Endothelial cell of umbilical vein (primary cell): ENCODE results near the gene TRAPPC3.

Source experiments
- CTCF ChIP-seq, 2 donors: IDR thresholded peaks; 1 replicate in 1 of 2; 2 replicates in 1 of 2; pipeline ENCODE4 v1.5.1; 2011; ENCODE audit warnings: low read length in 2 of 2, mild to moderate bottlenecking in 2 of 2, moderate library complexity in 2 of 2, control low read depth in 1 of 2, inconsistent platforms in 1 of 2, low read depth in 1 of 2; ENCODE audit not compliant: insufficient read depth in 1 of 2; ENCODE audit errors: extremely low read depth in 1 of 2
- EZH2 ChIP-seq: IDR thresholded peaks from 2 replicates; pipeline ENCODE4 v1.6.1; 2012; ENCODE audit warnings: borderline replicate concordance, low read depth, mild to moderate bottlenecking, moderate library complexity, low read length, inconsistent platforms; ENCODE audit not compliant: severe bottlenecking
- FOS ChIP-seq: IDR thresholded peaks from 2 replicates; pipeline ENCODE4 v1.6.1; 2011; ENCODE audit warnings: mild to moderate bottlenecking, low read length, moderate library complexity, borderline replicate concordance; ENCODE audit not compliant: insufficient read depth
- JUN ChIP-seq: IDR thresholded peaks from 2 replicates; pipeline ENCODE4 v1.6.1; 2011; ENCODE audit warnings: borderline replicate concordance, low read depth; ENCODE audit not compliant: insufficient read length, insufficient read depth
- MAX ChIP-seq: IDR thresholded peaks from 2 replicates; pipeline ENCODE4 v1.6.1; 2011; ENCODE audit not compliant: insufficient read depth, insufficient read length
- MYC ChIP-seq: IDR thresholded peaks from one replicate; pipeline ENCODE4 v1.6.1; 2011; ENCODE audit warnings: mild to moderate bottlenecking, low read depth, low read length
- POLR2A ChIP-seq: IDR thresholded peaks from 2 replicates; pipeline ENCODE4 v1.6.1; 2012; ENCODE audit warnings: low read depth, mild to moderate bottlenecking, control low read depth, low read length
- POLR2AphosphoS5 ChIP-seq: IDR thresholded peaks from 2 replicates; pipeline ENCODE4 v1.6.1; 2012; ENCODE audit warnings: low read depth, mild to moderate bottlenecking, control low read depth, low read length, moderate library complexity; ENCODE audit not compliant: insufficient read depth

- TF ChIP-seq POLR2AphosphoS5 (no peak), CTCF (IDR thresholded peaks at IDR 0.05; ENCODE audit: extremely low read depth in 1 of 2, insufficient read depth in 1 of 2, low read depth in 1 of 2, low read length in 2 of 2) (no peak), POLR2A (no peak), EZH2 (no peak), JUN (no peak), FOS (no peak), MAX (no peak), MYC (no peak)
Measured at GRCh38 chr1:36115200-36115669, 34.1 kb downstream of the TRAPPC3 start.
